Mesodermal cell (in vitro differentiated cells): ENCODE results near the gene CPD. TPM values are rescaled to one million over a fixed set of nuclear protein-coding genes. Genes with fewer than 3 reads are reported as not detected.
"Not testable (repeated sequence)": the region's sequence is repeated elsewhere in the genome, so short reads cannot be mapped to it uniquely, and the experiment has no call there.

ENCODE experiments used
- H3K27ac ChIP-seq: 2 replicates; pipeline ENCODE4 v1.7.0; 2013; ENCODE audit warnings: mild to moderate bottlenecking, low read depth, low read length, moderate library complexity; ENCODE audit not compliant: severe bottlenecking
- H3K36me3 ChIP-seq: 2 replicates; pipeline ENCODE4 v1.7.1; 2013; ENCODE audit warnings: mild to moderate bottlenecking, low read length, moderate library complexity; ENCODE audit not compliant: control insufficient read depth, insufficient read depth
- H3K4me1 ChIP-seq: one replicate; pipeline ENCODE4 v1.7.1; 2013; ENCODE audit warnings: mild to moderate bottlenecking, low read length; ENCODE audit not compliant: insufficient read depth, control insufficient read depth, poor library complexity, severe bottlenecking
- H3K4me3 ChIP-seq: 2 replicates; pipeline ENCODE4 v1.7.0; 2013; ENCODE audit warnings: low read length, control low read depth, mild to moderate bottlenecking; ENCODE audit not compliant: insufficient read depth, poor library complexity, severe bottlenecking; ENCODE audit errors: extremely low read depth
- H3K9me3 ChIP-seq: 2 replicates; pipeline ENCODE4 v1.7.1; 2013; ENCODE audit warnings: mild to moderate bottlenecking, low read length, moderate library complexity; ENCODE audit not compliant: control insufficient read depth
- WGBS, 2 experiments: methylation state at CpG; one replicate each; pipeline ENCODE4 v1.1.5; 2013; ENCODE audit warnings: missing lambda C conversion rate in 2 of 2; ENCODE audit not compliant: insufficient coverage in 2 of 2; 5-methylcytosine and 5-hydroxymethylcytosine counted together
- polyA plus RNA-seq, 2 experiments: library from polyadenylated mRNA; stranded (reverse); fragments of 50-300 nt; gene quantifications; one replicate each; pipeline ENCODE4 v1.2.3, GENCODE V29; 2013

Gene CPD
- polyA plus RNA-seq (2013, experiment 1 of 2): 58.5 TPM
- polyA plus RNA-seq (2013, experiment 2 of 2): 44.8 TPM

GRCh38 chr17:30378825-30379302 lies at the start of gene CPD:
TSS of gene CPD (plus strand) at chr17:30378927. CDS start at chr17:30378981, 54 bp downstream.
- Histone ChIP-seq H3K4me3 (peak within 1 kb of the TSS; percentile 73), H3K9me3 (no peaks in the 10 kb centered on the region), H3K36me3 (no peaks in the 10 kb centered on the region), H3K27ac (peak within 1 kb of the TSS; percentile 31), H3K4me1 (peaks cover 7% of the 10 kb centered on the region)
- 1% methylated on average over 57 of the region's 59 CpGs for whole genome bisulfite sequencing, 2 experiments

- no peak overlapping the region for H3K27ac ChIP-seq
- no peak overlapping the region for H3K4me3 ChIP-seq
- H3K36me3 ChIP-seq: no peaks in the 10 kb centered on the region
- WGBS, 2 experiments: 87% methylated on average over 2 of the region's 4 CpGs; no CpG with 5 or more reads in 1 of the 2 experiments
- peaks cover 7% of the 10 kb centered on the region for H3K4me1 ChIP-seq
- no peaks in the 10 kb centered on the region for H3K9me3 ChIP-seq
Measured at GRCh38 chr17:30332057-30332542, 46.6 kb upstream of the CPD start.

GRCh38 chr17:30333503-30334360 lies 45.0 kb upstream of the CPD start, which contains the start of gene TMIGD1:
TSS of gene TMIGD1 (minus strand) at chr17:30334057. CDS start at chr17:30332133, 1,924 bp downstream.
- Histone ChIP-seq H3K4me3 (no peak within 1 kb of the TSS), H3K9me3 (no peaks in the 10 kb centered on the region), H3K27ac (no peak within 1 kb of the TSS), H3K36me3 (no peaks in the 10 kb centered on the region), H3K4me1 (peaks cover 14% of the 10 kb centered on the region)
- WGBS, 2 experiments: 88 to 94% methylated on average over 5 to 6 of the region's 9 CpGs

- Histone ChIP-seq H3K9me3 (no peaks in the 10 kb centered on the region), H3K36me3 (no peaks in the 10 kb centered on the region), H3K27ac (no peak overlapping the region), H3K4me3 (no peak overlapping the region), H3K4me1 (peaks cover 14% of the 10 kb centered on the region)
- 90% methylated on average over 2 of the region's 4 CpGs; no CpG with 5 or more reads in 1 of the 2 experiments for WGBS, 2 experiments
Measured at GRCh38 chr17:30334421-30334820, 44.3 kb upstream of the CPD start.

- Histone ChIP-seq H3K4me3 (no peak overlapping the region), H3K4me1 (peaks cover 31% of the 10 kb centered on the region), H3K36me3 (no peaks in the 10 kb centered on the region), H3K9me3 (no peaks in the 10 kb centered on the region), H3K27ac (no peak overlapping the region)
- WGBS, 2 experiments: 48 to 55% methylated on average over 4 of the region's 8 CpGs
Measured at GRCh38 chr17:30336369-30337171, 42.2 kb upstream of the CPD start.

GRCh38 chr17:30337393-30337999 lies 41.2 kb upstream of the CPD start:
- Histone ChIP-seq H3K9me3 (no peaks in the 10 kb centered on the region), H3K27ac (peak overlapping the region; percentile 49), H3K4me1 (peaks cover 30% of the 10 kb centered on the region), H3K36me3 (no peaks in the 10 kb centered on the region), H3K4me3 (no peak overlapping the region)
- 80 to 88% methylated on average over 1 of the region's 1 CpG for WGBS, 2 experiments

GRCh38 chr17:30339086-30339485 lies 39.6 kb upstream of the CPD start:
- Histone ChIP-seq H3K27ac (no peak overlapping the region), H3K36me3 (no peaks in the 10 kb centered on the region), H3K4me1 (peaks cover 32% of the 10 kb centered on the region), H3K9me3 (no peaks in the 10 kb centered on the region), H3K4me3 (no peak overlapping the region)
- 88 to 90% methylated on average over 1 of the region's 2 CpGs for WGBS, 2 experiments

- peaks cover 44% of the 10 kb centered on the region for H3K4me1 ChIP-seq
- H3K27ac ChIP-seq: peak overlapping the region; percentile 94
- H3K4me3 ChIP-seq: no peak overlapping the region
- H3K36me3 ChIP-seq: no peaks in the 10 kb centered on the region
- no peaks in the 10 kb centered on the region for H3K9me3 ChIP-seq
- 23 to 52% methylated on average over 3 to 4 of the region's 6 CpGs for WGBS, 2 experiments
Measured at GRCh38 chr17:30340801-30341356, 37.8 kb upstream of the CPD start.

- no peak overlapping the region for H3K4me3 ChIP-seq
- no peaks in the 10 kb centered on the region for H3K36me3 ChIP-seq
- H3K4me1 ChIP-seq: peaks cover 44% of the 10 kb centered on the region
- WGBS, 2 experiments: 97 to 100% methylated on average over 3 to 5 of the region's 5 CpGs
- H3K9me3 ChIP-seq: no peaks in the 10 kb centered on the region
- H3K27ac ChIP-seq: no peak overlapping the region
Measured at GRCh38 chr17:30341703-30342249, 37.0 kb upstream of the CPD start.

- peaks cover 35% of the 10 kb centered on the region for H3K4me1 ChIP-seq
- WGBS, 2 experiments: 88 to 100% methylated on average over 2 to 3 of the region's 3 CpGs
- not testable (repeated sequence) for H3K4me3 ChIP-seq, H3K27ac ChIP-seq, H3K36me3 ChIP-seq, H3K9me3 ChIP-seq
Measured at GRCh38 chr17:30343244-30343643, 35.5 kb upstream of the CPD start.
